OCI-LY1 (cell line): ENCODE data around the gene EPHX1.

Source experiments
- H2AFZ ChIP-seq: fragments of 200-600 bp; sonication (generic), shearing (Covaris generic); 2 replicates; pipeline ENCODE4 v1.6.0; 2014; ENCODE audit warnings: antibody characterized with exemption, mild to moderate bottlenecking, low read length
- H3F3A ChIP-seq: fragments of 200-600 bp; sonication (generic), shearing (Covaris generic); 2 replicates; pipeline ENCODE4 v1.6.0; 2014; ENCODE audit warnings: mild to moderate bottlenecking, antibody characterized with exemption, low read length, moderate library complexity; ENCODE audit not compliant: insufficient read depth
- H3K27ac ChIP-seq: fragments of 200-600 bp; sonication (generic); 2 replicates; pipeline ENCODE4 v1.5.1; 2014; ENCODE audit warnings: low read length, mixed run types, mild to moderate bottlenecking, low read depth; ENCODE audit not compliant: poor library complexity, severe bottlenecking
- H3K27me3 ChIP-seq: fragments of 200-600 bp; sonication (generic); 2 replicates; pipeline ENCODE4 v1.6.0; 2014; ENCODE audit warnings: antibody characterized with exemption, mild to moderate bottlenecking, low read length, moderate library complexity; ENCODE audit not compliant: insufficient read depth
- H3K36me3 ChIP-seq: fragments of 200-600 bp; sonication (generic); 2 replicates; pipeline ENCODE4 v1.6.1; 2014; ENCODE audit warnings: mild to moderate bottlenecking, antibody characterized with exemption, low read length, moderate library complexity, mixed read lengths; ENCODE audit not compliant: insufficient read depth
- H3K4me1 ChIP-seq: fragments of 200-600 bp; sonication (generic); 2 replicates; pipeline ENCODE4 v1.5.1; 2014; ENCODE audit warnings: mild to moderate bottlenecking, low read length, moderate library complexity; ENCODE audit not compliant: insufficient read depth, severe bottlenecking
- H3K4me2 ChIP-seq: fragments of 200-600 bp; sonication (generic), shearing (Covaris generic); 2 replicates; pipeline ENCODE4 v1.6.1; 2014; ENCODE audit warnings: low read length
- H3K4me3 ChIP-seq: fragments of 200-600 bp; sonication (generic); 2 replicates; pipeline ENCODE4 v1.5.1; 2014; ENCODE audit warnings: low read length, low read depth, mild to moderate bottlenecking, mixed read lengths; ENCODE audit not compliant: poor library complexity, severe bottlenecking
- H3K79me2 ChIP-seq: fragments of 200-600 bp; shearing (Covaris generic); 2 replicates; pipeline ENCODE4 v1.6.1; 2016; ENCODE audit warnings: mixed run types, low read length, mixed read lengths; ENCODE audit not compliant: insufficient read depth
- H3K9ac ChIP-seq: fragments of 200-600 bp; sonication (generic), shearing (Covaris generic); 2 replicates; pipeline ENCODE4 v1.6.1; 2014; ENCODE audit warnings: mild to moderate bottlenecking, low read length, mixed read lengths
- H3K9me2 ChIP-seq: fragments of 200-600 bp; sonication (generic), shearing (Covaris generic); 2 replicates; pipeline ENCODE4 v1.6.1; 2014; ENCODE audit warnings: low read depth, mild to moderate bottlenecking, low read length, mixed read lengths
- H3K9me3 ChIP-seq: fragments of 200-600 bp; shearing (Covaris generic); 2 replicates; pipeline ENCODE4 v1.6.1; 2014; ENCODE audit warnings: low read length, mixed read lengths
- H4K20me1 ChIP-seq: fragments of 200-600 bp; sonication (generic), shearing (Covaris generic); 2 replicates; pipeline ENCODE4 v1.6.0; 2016; ENCODE audit warnings: mild to moderate bottlenecking, low read length; ENCODE audit not compliant: insufficient read depth
- EZH2 ChIP-seq: fragments of 200-600 bp; sonication (generic), shearing (Covaris generic); IDR thresholded peaks from 2 replicates; pipeline ENCODE4 v1.8.0; 2017; ENCODE audit warnings: borderline replicate concordance, mixed run types, mild to moderate bottlenecking, antibody characterized with exemption, low read length, moderate library complexity, mixed read lengths
- TF ChIP-seq, protein P1 (sequence below): fragments of 200-600 bp; sonication (generic), shearing (Covaris generic); IDR thresholded peaks from 2 replicates; pipeline ENCODE4 v1.5.1; 2017; ENCODE audit warnings: mild to moderate bottlenecking, antibody characterized with exemption, low read length, moderate library complexity, mixed read lengths

EPHX1 gene

GRCh38 chr1:225840713-225841112 is 30.8 kb downstream of the EPHX1 start:
- Histone ChIP-seq H3K4me1 (no peaks in the 10 kb centered on the region), H3K9ac (no peak overlapping the region), H3K27ac (no peak overlapping the region), H3K4me2 (no peak overlapping the region), H3F3A (no peaks in the 10 kb centered on the region), H4K20me1 (no peaks in the 10 kb centered on the region), H2AFZ (no peak overlapping the region), H3K9me3 (no peaks in the 10 kb centered on the region), H3K4me3 (no peak overlapping the region), H3K27me3 (no peaks in the 10 kb centered on the region), H3K9me2 (no peaks in the 10 kb centered on the region), H3K79me2 (no peaks in the 10 kb centered on the region), H3K36me3 (no peaks in the 10 kb centered on the region)
- TF ChIP-seq EZH2, result no peak
- TF ChIP-seq, protein P1, sequence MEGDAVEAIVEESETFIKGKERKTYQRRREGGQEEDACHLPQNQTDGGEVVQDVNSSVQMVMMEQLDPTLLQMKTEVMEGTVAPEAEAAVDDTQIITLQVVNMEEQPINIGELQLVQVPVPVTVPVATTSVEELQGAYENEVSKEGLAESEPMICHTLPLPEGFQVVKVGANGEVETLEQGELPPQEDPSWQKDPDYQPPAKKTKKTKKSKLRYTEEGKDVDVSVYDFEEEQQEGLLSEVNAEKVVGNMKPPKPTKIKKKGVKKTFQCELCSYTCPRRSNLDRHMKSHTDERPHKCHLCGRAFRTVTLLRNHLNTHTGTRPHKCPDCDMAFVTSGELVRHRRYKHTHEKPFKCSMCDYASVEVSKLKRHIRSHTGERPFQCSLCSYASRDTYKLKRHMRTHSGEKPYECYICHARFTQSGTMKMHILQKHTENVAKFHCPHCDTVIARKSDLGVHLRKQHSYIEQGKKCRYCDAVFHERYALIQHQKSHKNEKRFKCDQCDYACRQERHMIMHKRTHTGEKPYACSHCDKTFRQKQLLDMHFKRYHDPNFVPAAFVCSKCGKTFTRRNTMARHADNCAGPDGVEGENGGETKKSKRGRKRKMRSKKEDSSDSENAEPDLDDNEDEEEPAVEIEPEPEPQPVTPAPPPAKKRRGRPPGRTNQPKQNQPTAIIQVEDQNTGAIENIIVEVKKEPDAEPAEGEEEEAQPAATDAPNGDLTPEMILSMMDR, result no peak

DNA sequence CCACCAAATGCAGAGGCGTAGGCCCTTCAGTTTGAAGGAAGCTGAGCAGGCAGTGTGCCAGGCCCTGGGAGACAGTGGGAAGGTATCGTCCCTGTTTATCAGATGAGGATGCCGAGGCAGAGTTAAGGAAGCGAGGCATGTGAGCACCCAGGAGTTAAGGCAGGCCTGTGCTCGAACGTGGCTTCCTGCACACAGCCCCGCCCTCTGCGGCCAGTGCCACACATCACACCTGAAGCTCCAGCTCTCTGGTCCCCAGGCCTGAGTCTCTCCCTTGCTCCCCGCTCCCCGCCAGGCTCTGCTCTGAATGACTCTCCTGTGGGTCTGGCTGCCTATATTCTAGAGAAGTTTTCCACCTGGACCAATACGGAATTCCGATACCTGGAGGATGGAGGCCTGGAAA is 32.1 kb downstream of the EPHX1 start:
- Histone ChIP-seq H3K4me2 (no peak overlapping the region), H3K27ac (no peak overlapping the region), H3K79me2 (no peaks in the 10 kb centered on the region), H2AFZ (no peak overlapping the region), H3K36me3 (no peaks in the 10 kb centered on the region), H3K4me1 (peaks cover under 1% of the 10 kb centered on the region), H3K9me2 (no peaks in the 10 kb centered on the region), H4K20me1 (no peaks in the 10 kb centered on the region), H3K9me3 (no peaks in the 10 kb centered on the region), H3K4me3 (no peak overlapping the region), H3K27me3 (no peaks in the 10 kb centered on the region), H3F3A (no peaks in the 10 kb centered on the region), H3K9ac (no peak overlapping the region)
- TF ChIP-seq EZH2, result no peak
- TF ChIP-seq, protein P1, result no peak

DNA sequence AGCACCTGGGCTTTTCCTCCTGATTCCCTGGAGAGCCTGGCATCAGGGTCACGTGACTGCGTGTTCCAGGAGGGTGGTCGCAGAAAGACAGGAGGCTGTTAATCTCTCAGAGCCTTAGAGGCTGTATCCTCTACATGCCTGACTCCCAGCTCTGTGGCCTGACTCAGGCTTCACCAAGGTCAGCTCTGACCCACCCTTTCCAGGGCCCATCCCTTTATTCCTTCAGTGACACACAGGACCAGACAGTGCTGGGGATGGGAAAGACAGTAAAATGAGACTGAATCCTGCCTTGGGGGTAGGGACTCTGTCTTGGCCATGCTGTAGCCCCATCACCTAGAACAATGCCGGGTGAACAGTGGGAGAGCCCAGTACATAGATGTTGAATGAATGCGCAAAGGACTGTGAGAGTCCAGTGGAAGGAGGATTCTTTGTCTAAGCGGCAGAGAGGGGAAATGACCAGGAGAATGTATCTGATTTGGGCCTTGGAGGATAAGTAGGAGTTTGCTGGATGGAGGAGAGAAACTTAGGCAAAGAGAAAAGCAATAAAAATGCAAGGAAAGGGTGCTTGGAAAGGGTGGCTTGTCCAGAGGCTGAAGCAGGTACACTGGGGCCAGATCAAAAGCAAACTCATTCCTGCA is 33.0 kb downstream of the EPHX1 start:
- Histone ChIP-seq H3K9me2 (no peaks in the 10 kb centered on the region), H3K36me3 (no peaks in the 10 kb centered on the region), H3K9me3 (no peaks in the 10 kb centered on the region), H3K79me2 (no peaks in the 10 kb centered on the region), H3K4me2 (no peak overlapping the region), H3K27ac (no peak overlapping the region), H4K20me1 (no peaks in the 10 kb centered on the region), H3F3A (no peaks in the 10 kb centered on the region), H3K27me3 (no peaks in the 10 kb centered on the region), H3K9ac (no peak overlapping the region), H3K4me3 (no peak overlapping the region), H2AFZ (no peak overlapping the region), H3K4me1 (peaks cover 9% of the 10 kb centered on the region)
- no peak for TF ChIP-seq EZH2
- TF ChIP-seq, protein P1, result no peak
